Spinal cord (tissue), 10 donors: ENCODE data around the gene FTO. TPM values are rescaled to one million over a fixed set of nuclear protein-coding genes. Genes with fewer than 3 reads are reported as not detected.

ENCODE experiments used
- DNase-seq, 6 donors: peaks; one replicate each; pipeline versions ENCODE4 v3.0.0 to v3.0.0-alpha.2; 2013 to 2015; ENCODE audit warnings: low spot score in 6 of 6, low read depth in 4 of 6
- H3K27ac ChIP-seq: one replicate; pipeline ENCODE4 v1.5.1; 2013; ENCODE audit warnings: low read depth, low read length, control low read depth
- H3K27me3 ChIP-seq: one replicate; pipeline ENCODE4 v1.6.1; 2013; ENCODE audit warnings: low read length; ENCODE audit not compliant: control insufficient read depth, insufficient read depth
- H3K36me3 ChIP-seq: one replicate; pipeline ENCODE4 v1.6.1; 2013; ENCODE audit warnings: low read length; ENCODE audit not compliant: control insufficient read depth, insufficient read depth
- H3K4me1 ChIP-seq: one replicate; pipeline ENCODE4 v1.6.1; 2013; ENCODE audit warnings: low read length; ENCODE audit not compliant: control insufficient read depth, insufficient read depth
- H3K4me3 ChIP-seq: one replicate; pipeline ENCODE4 v1.5.1; 2013; ENCODE audit warnings: low read depth, low read length, control low read depth
- H3K9me3 ChIP-seq: one replicate; pipeline ENCODE4 v1.6.1; 2013; ENCODE audit warnings: low read length; ENCODE audit not compliant: control insufficient read depth, insufficient read depth
- WGBS: methylation state at CpG from one replicate; pipeline ENCODE4 v1.1.5; 2013; ENCODE audit warnings: missing lambda C conversion rate; ENCODE audit not compliant: insufficient coverage; 5-methylcytosine and 5-hydroxymethylcytosine counted together
- polyA plus RNA-seq, 2 donors: library from polyadenylated mRNA; unstranded; fragments of 120-200 nt; gene quantifications; one replicate each; pipeline ENCODE4 v1.2.1, GENCODE V29; 2013; ENCODE audit not compliant: insufficient read length in 2 of 2
- total RNA-seq, 2 donors: library from RNA; depleted of rRNA in 1 of 2; stranded (reverse); fragments of 120-200 nt in 1 of 2; fragments of >200 nt in 1 of 2; gene quantifications; one replicate each; pipeline versions ENCODE4 v1.2.3 to v1.2.4, GENCODE V29; 2013 to 2014
- donor health status: healthy.

Gene FTO
- total and polyA plus RNA-seq, 4 donors, result 129 to 183 (median 140) TPM

DNA sequence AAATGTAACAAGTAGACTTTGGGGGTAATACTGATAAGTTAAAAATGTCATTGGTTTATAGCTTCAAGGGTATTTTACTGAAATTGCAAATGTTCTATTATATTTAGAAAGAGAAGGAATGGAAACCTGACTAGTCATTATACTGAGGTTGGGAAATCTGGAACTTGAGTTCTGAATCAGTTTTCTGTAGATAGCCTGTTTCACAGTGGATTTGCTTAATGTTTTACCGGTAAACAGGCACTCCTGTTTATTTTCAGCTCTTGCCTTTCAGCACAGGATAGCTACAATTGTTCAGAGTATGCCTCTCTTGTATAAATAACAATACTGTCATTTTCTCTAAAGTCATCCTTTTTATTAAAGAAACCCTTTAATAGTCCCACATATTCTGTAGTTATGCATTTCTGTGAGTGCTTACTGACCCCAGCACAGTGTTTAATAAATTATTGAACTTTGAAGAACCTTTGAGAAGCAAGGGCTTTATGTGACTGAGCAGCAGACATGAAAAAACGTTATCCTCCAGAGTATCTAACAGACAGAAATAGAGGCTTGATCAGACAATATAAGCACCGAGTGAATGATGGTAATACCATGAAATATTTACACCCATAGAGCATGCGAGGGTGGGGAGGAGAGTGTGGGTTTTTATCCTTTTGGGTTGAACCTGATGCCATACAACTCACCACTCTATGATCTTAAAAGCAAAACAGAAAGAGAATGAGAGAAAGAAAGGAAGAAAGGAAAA is 58.2 kb downstream of the FTO start:
- Histone ChIP-seq H3K27ac (no peak overlapping the region), H3K36me3 (no peaks in the 10 kb centered on the region)
- no CpG with 5 or more reads among the region's 4 CpGs for WGBS

DNA sequence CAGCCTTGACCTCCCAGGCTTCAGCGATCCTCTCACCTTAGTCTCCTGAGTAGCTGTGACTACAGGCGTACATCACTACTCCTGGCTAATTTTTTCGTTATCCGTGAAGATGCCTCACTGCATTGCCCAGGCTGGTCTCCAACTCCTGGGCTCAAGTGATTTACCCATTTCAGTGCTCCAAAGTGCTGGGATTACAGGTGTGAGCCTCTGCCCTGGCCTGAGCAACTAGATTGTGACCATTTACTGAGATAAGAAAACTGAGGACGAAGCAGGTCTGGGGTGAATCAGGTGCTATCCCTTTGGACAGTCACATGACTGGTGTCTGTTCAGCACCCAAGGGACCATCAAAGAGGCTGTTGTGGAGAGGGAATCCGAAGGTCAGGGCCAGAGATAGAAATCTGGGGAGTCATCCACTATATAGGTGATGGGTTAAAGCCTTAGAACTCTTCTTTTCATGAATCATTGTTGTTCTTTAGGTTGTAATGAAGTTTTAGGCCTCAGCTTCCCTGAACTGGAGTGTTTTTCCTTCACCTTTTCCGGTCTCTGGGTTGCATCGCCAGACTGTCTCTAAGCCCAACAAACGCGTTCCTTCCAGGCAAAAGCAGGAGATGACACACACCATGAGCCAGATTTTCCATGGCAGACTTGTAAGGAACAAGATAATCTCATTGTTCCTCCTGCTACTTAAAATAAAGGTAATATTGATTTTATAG is 62.5 kb downstream of the FTO start:
- no peak overlapping the region for H3K27ac ChIP-seq
- H3K4me1 ChIP-seq, result no peaks in the 10 kb centered on the region
- no peaks in the 10 kb centered on the region for H3K9me3 ChIP-seq
- no peak overlapping the region for H3K4me3 ChIP-seq
- no peak for DNase-seq
- H3K36me3 ChIP-seq, result no peaks in the 10 kb centered on the region
- WGBS, result 92% methylated on average over 10 of the region's 10 CpGs
- H3K27me3 ChIP-seq, result no peaks in the 10 kb centered on the region

More for the DNA sequence above, 58.2 kb downstream of the FTO start:
- Histone ChIP-seq H3K27me3 (no peaks in the 10 kb centered on the region), H3K4me3 (no peak overlapping the region), H3K9me3 (no peaks in the 10 kb centered on the region), H3K4me1 (no peaks in the 10 kb centered on the region)
- DNase-seq, result no peak

- no peaks in the 10 kb centered on the region for H3K27me3 ChIP-seq
- no peaks in the 10 kb centered on the region for H3K36me3 ChIP-seq
- DNase-seq, result no peak
- H3K27ac ChIP-seq, result no peak overlapping the region
- H3K4me3 ChIP-seq, result no peak overlapping the region
- H3K4me1 ChIP-seq, result no peaks in the 10 kb centered on the region
- no peaks in the 10 kb centered on the region for H3K9me3 ChIP-seq
- WGBS, result 80% methylated on average over 4 of the region's 4 CpGs
Observed at GRCh38 chr16:53768167-53768566, 64.2 kb downstream of the FTO start.

DNA sequence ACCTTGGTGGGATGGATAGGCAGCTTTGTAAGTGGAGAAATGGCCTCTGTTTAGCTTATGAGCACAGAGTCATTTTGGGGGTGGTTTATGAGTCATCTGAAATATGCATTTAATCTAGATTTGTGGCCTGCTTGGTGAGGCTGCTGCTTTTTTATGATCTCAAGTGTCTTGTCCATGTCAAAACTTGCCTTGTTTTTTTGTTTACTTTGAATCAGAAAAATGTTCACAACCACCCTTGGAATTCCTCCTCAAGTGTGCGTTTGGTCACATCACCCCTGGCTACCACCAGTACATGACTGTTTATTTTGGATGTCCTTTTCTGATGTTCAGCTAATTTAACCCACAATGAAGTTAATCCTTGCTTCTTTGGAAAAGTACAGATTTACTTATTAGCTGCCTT is 64.6 kb downstream of the FTO start:
- DNase-seq, result no peak
- WGBS, result 43% methylated on average over 1 of the region's 1 CpG
- Histone ChIP-seq H3K4me1 (no peaks in the 10 kb centered on the region), H3K36me3 (no peaks in the 10 kb centered on the region), H3K27me3 (no peaks in the 10 kb centered on the region), H3K4me3 (no peak overlapping the region), H3K9me3 (no peaks in the 10 kb centered on the region), H3K27ac (no peak overlapping the region)

GRCh38 chr16:53769185-53769584 is 65.2 kb downstream of the FTO start:
- no peaks in the 10 kb centered on the region for H3K4me1 ChIP-seq

GRCh38 chr16:53769787-53770186 is 65.8 kb downstream of the FTO start:
- Histone ChIP-seq H3K27ac (no peak overlapping the region), H3K4me3 (no peak overlapping the region), H3K27me3 (no peaks in the 10 kb centered on the region), H3K4me1 (no peaks in the 10 kb centered on the region), H3K9me3 (no peaks in the 10 kb centered on the region), H3K36me3 (no peaks in the 10 kb centered on the region)
- DNase-seq, result no peak

More at GRCh38 chr16:53769185-53769584, 65.2 kb downstream of the FTO start:
- Histone ChIP-seq H3K27ac (no peak overlapping the region), H3K4me3 (no peak overlapping the region), H3K27me3 (no peaks in the 10 kb centered on the region), H3K9me3 (no peaks in the 10 kb centered on the region), H3K36me3 (no peaks in the 10 kb centered on the region)
- DNase-seq, result no peak
- no CpG with 5 or more reads among the region's 4 CpGs for WGBS

GRCh38 chr16:53770641-53771040 is 66.7 kb downstream of the FTO start:
- H3K27ac ChIP-seq, result no peak overlapping the region
- H3K27me3 ChIP-seq, result no peaks in the 10 kb centered on the region
- no peaks in the 10 kb centered on the region for H3K9me3 ChIP-seq
- H3K4me1 ChIP-seq, result no peaks in the 10 kb centered on the region
- no peak for DNase-seq
- H3K36me3 ChIP-seq, result no peaks in the 10 kb centered on the region
- WGBS, result no CpG with 5 or more reads among the region's 4 CpGs
- no peak overlapping the region for H3K4me3 ChIP-seq

DNA sequence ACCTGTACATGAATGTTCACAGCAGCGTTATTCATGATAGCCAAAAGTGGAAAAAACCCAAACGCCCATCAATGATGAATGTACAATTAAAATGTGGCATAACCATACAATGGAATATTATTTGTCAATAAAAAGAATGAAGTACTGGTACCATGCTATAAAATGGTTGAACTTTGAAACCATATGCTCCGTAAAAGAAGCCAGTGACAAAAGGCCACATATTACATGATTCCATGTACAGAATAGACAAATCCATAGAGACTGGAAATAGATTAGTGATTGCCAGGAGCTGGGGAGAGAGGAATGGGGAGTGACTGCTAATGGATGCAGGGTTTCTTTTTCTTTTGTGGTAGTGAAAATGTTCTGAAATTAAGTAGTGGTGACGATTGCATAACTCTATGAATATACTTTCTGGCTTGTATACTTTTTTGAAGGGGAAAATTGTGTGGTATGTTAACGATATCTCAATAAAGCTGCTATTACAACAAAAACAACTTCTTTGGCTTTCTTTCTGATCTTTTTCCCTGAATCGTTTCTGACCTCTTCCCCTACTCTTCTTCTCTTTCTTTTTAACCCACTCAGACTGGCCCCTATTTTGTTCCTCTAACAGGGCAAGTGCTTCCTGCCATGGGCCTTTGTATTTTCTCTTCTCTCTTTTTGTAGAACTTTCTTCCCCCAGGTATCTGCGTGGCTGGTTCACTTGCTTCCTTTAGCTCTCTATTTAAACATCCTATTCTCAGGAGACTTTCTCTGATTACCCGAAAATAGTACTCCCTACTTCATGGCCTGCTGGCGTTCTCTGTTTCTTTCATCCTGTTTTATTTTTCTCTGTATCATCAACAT is 67.9 kb downstream of the FTO start:
- no peak overlapping the region for H3K27ac ChIP-seq
- 75% methylated on average over 4 of the region's 9 CpGs for WGBS
- no peak for DNase-seq
- no peaks in the 10 kb centered on the region for H3K36me3 ChIP-seq
- no peaks in the 10 kb centered on the region for H3K9me3 ChIP-seq
- no peaks in the 10 kb centered on the region for H3K27me3 ChIP-seq
- H3K4me1 ChIP-seq, result no peaks in the 10 kb centered on the region
- no peak overlapping the region for H3K4me3 ChIP-seq

- H3K4me1 ChIP-seq, result no peaks in the 10 kb centered on the region
- WGBS, result no CpG with 5 or more reads among the region's 5 CpGs
- H3K27me3 ChIP-seq, result no peaks in the 10 kb centered on the region
- peak; percentile 51 to 93 (median 62) for DNase-seq
- no peaks in the 10 kb centered on the region for H3K36me3 ChIP-seq
- H3K9me3 ChIP-seq, result no peaks in the 10 kb centered on the region
- H3K4me3 ChIP-seq, result no peak overlapping the region
- H3K27ac ChIP-seq, result no peak overlapping the region
Observed at GRCh38 chr16:53773150-53773846, 69.3 kb downstream of the FTO start.
